Natural killer cell (primary cell): ENCODE results near the gene PTPN5. TPM values are rescaled to one million over a fixed set of nuclear protein-coding genes. Genes with fewer than 3 reads are reported as not detected.

ENCODE experiments used
- ATAC-seq, 3 donors: fragments of 150-1000 bp in 2 of 3; fragments of 200-7000 bp in 1 of 3; cut with Tn5 transposase; 1 replicate in 1 of 3; 2 replicates in 2 of 3; pipeline ENCODE4 v1.10.0; 2021; ENCODE audit warnings: mild to moderate bottlenecking in 2 of 3, moderate library complexity in 2 of 3
- DNase-seq, 2 donors: peaks; one replicate each; pipeline versions ENCODE4 v3.0.0 to v3.0.0-alpha.2; 2013 to 2021; ENCODE audit warnings: mixed read lengths in 1 of 2
- H3K27ac ChIP-seq: one replicate; pipeline ENCODE4 v1.5.1; 2013; ENCODE audit warnings: mild to moderate bottlenecking, low read length
- H3K27me3 ChIP-seq: one replicate; pipeline ENCODE4 v1.6.1; 2013; ENCODE audit warnings: low read length; ENCODE audit not compliant: control insufficient read depth, insufficient read depth
- H3K36me3 ChIP-seq: one replicate; pipeline ENCODE4 v1.6.1; 2013; ENCODE audit warnings: low read length; ENCODE audit not compliant: control insufficient read depth, insufficient read depth
- H3K4me1 ChIP-seq: one replicate; pipeline ENCODE4 v1.6.1; 2013; ENCODE audit warnings: low read length; ENCODE audit not compliant: control insufficient read depth, insufficient read depth
- H3K4me3 ChIP-seq: one replicate; pipeline ENCODE4 v1.5.1; 2013; ENCODE audit warnings: low read length
- H3K9me3 ChIP-seq: one replicate; pipeline ENCODE4 v1.6.1; 2013; ENCODE audit warnings: low read length; ENCODE audit not compliant: control insufficient read depth, insufficient read depth
- H3K27ac Mint-ChIP-seq, 2 donors: one replicate each; pipeline ENCODE4 v1.8.0; 2022; ENCODE audit warnings: mild to moderate bottlenecking in 2 of 2, mixed read lengths in 2 of 2, moderate library complexity in 1 of 2
- H3K27me3 Mint-ChIP-seq, 2 donors: one replicate each; pipeline ENCODE4 v1.8.0; 2022; ENCODE audit warnings: low read depth in 2 of 2, mixed read lengths in 2 of 2
- H3K36me3 Mint-ChIP-seq: one replicate; pipeline ENCODE4 v1.8.0; 2022; ENCODE audit warnings: mixed read lengths
- H3K4me1 Mint-ChIP-seq, 2 donors: one replicate each; pipeline ENCODE4 v1.8.0; 2022; ENCODE audit warnings: mixed read lengths in 2 of 2
- H3K4me3 Mint-ChIP-seq: one replicate; pipeline ENCODE4 v1.8.0; 2022; ENCODE audit warnings: mild to moderate bottlenecking, moderate library complexity, mixed read lengths
- H3K9me3 Mint-ChIP-seq, 2 donors: one replicate each; pipeline ENCODE4 v1.8.0; 2022; ENCODE audit warnings: mixed read lengths in 2 of 2
- WGBS: methylation state at CpG from one replicate; pipeline ENCODE4 v1.1.7; 2013; ENCODE audit warnings: missing lambda C conversion rate; ENCODE audit not compliant: insufficient coverage; 5-methylcytosine and 5-hydroxymethylcytosine counted together
- intact Hi-C: fragments of 100-400 bp; cut with micrococcal nuclease; formaldehyde crosslinking; loops from one replicate; pipeline ENCODE4 v1.14.2; 2022
- total RNA-seq, 4 donors: library from RNA; stranded (reverse); fragments of 120-200 nt in 1 of 4; gene quantifications; one replicate each; pipeline versions ENCODE4 v1.2.3 to v1.2.4, GENCODE V29; 2013 to 2022
- TF ChIP-seq, protein P1 (sequence below): fragments of 200-600 bp; IDR thresholded peaks from one replicate; pipeline ENCODE4 v1.8.0; 2022; ENCODE audit warnings: antibody characterized with exemption

Gene PTPN5
- total RNA-seq, 3 donors from 2014 or later (not counting 1 experiment from before 2014, with no cell fraction given): not detected

DNA sequence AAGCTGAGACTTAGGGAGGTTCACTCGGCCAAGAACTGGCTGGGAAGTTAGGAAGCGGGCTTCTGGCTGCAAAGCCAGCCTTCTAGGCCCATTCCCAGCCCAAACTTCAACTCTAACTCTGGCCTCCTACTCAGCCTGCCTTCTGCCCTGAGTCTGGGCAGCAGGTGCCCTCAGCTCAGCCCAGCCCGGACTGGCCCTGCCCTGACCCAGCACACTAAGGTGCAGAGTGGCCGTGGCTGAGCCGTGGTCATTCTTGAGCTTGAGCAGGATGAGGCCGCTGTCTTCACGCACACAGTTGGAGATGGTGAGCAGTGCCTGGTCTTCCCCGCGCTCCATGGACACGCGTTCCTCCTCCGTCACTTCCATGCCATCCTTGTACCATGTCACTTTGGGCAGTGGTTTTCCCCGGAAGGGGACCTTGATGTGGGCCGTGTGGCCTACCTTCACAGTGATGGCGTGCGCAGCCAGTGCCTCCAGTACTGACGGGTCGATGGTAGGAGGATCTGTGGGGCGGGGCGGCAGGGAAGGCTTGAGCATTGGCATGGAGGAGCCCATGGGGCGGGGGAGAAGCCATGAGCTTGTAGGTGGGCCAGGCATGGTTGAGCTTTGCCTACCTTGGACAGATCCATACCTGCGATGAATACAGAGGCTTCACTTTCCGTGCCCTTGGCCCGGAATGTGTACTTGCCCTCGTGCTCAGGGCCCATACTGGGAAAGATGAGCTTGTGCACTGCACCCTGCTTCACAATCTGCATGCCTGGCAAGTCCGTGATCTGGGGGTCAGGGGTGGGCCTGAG lies 77.8 kb downstream of the PTPN5 start:
- Histone ChIP-seq H3K9me3 (no peaks in the 10 kb centered on the region), H3K27ac (no peak overlapping the region), H3K4me1 (no peaks in the 10 kb centered on the region), H3K27me3 (no peaks in the 10 kb centered on the region), H3K36me3 (no peaks in the 10 kb centered on the region), H3K4me3 (no peak overlapping the region)
- Mint-ChIP-seq H3K9me3 (no peaks in the 10 kb centered on the region), H3K27ac (no peak overlapping the region), H3K36me3 (no peaks in the 10 kb centered on the region), H3K27me3 (peaks cover 7 to 14% of the 10 kb centered on the region in 2 donors), H3K4me1 (no peaks in the 10 kb centered on the region), H3K4me3 (no peak overlapping the region)
- 88% methylated on average over 26 of the region's 26 CpGs for WGBS
- TF ChIP-seq, protein P1, sequence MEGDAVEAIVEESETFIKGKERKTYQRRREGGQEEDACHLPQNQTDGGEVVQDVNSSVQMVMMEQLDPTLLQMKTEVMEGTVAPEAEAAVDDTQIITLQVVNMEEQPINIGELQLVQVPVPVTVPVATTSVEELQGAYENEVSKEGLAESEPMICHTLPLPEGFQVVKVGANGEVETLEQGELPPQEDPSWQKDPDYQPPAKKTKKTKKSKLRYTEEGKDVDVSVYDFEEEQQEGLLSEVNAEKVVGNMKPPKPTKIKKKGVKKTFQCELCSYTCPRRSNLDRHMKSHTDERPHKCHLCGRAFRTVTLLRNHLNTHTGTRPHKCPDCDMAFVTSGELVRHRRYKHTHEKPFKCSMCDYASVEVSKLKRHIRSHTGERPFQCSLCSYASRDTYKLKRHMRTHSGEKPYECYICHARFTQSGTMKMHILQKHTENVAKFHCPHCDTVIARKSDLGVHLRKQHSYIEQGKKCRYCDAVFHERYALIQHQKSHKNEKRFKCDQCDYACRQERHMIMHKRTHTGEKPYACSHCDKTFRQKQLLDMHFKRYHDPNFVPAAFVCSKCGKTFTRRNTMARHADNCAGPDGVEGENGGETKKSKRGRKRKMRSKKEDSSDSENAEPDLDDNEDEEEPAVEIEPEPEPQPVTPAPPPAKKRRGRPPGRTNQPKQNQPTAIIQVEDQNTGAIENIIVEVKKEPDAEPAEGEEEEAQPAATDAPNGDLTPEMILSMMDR: no peak
- intact Hi-C loops: no loop called here
- DNase-seq (no peak), ATAC-seq (no peak)

DNA sequence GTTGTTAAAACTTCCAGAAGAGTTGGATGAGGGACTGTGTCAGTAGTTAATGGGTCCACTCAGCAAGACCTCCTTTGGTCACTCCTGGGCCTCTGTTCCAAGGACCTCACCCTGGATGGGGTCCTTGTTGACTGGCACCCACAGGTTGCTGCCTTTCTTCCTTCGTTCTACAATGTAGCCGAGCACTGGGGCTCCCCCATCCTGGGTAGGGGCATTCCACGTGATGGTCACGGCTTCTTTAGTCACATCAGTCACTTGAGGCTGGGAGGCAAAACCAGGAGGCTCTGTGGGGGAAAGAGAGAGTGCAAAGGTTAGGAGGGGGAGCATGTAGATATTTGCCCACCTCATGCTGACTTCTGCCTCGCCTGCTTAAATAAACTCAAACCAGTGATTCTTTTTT lies 81.1 kb downstream of the PTPN5 start:
- Mint-ChIP-seq H3K27ac (no peak overlapping the region), H3K4me3 (no peak overlapping the region), H3K9me3 (no peaks in the 10 kb centered on the region), H3K4me1 (peaks cover 13 to 15% of the 10 kb centered on the region in 2 donors), H3K36me3 (no peaks in the 10 kb centered on the region), H3K27me3 (peaks cover 9 to 20% of the 10 kb centered on the region in 2 donors)
- peaks cover 15% of the 10 kb centered on the region for H3K4me1 ChIP-seq
- ATAC-seq (no peak), DNase-seq (no peak)
- H3K27me3 ChIP-seq: no peaks in the 10 kb centered on the region
- TF ChIP-seq, protein P1: no peak
- no peak overlapping the region for H3K27ac ChIP-seq
- intact Hi-C loops: no loop called here
- no peak overlapping the region for H3K4me3 ChIP-seq
- WGBS: 93% methylated on average over 5 of the region's 5 CpGs
- no peaks in the 10 kb centered on the region for H3K36me3 ChIP-seq
- H3K9me3 ChIP-seq: no peaks in the 10 kb centered on the region

DNA sequence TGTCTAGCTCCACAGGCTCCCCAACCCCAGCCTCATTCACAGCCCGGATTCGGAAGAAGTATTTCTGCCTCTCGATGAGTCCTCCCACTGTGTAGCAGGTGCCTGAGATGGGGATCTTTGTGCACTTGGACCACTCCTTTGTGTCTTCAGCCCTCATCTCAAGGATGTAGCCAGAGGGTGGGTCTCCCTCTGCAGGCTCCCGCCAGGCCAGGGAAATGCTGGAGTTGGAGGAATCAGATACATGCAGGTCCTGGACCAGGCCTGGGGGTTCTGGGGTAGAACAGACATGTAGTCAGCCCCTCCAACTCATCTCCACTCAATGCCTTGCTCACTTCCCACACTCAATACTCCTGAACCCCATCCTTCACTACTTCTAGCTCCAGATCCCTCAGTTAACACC lies 82.2 kb downstream of the PTPN5 start:
- no peak overlapping the region for H3K4me3 ChIP-seq
- TF ChIP-seq, protein P1: no peak
- no peak for DNase-seq
- H3K27ac ChIP-seq: no peak overlapping the region
- Mint-ChIP-seq H3K36me3 (no peaks in the 10 kb centered on the region), H3K27ac (no peak overlapping the region), H3K4me1 (peaks cover 17 to 24% of the 10 kb centered on the region in 2 donors), H3K27me3 (peaks cover 12 to 22% of the 10 kb centered on the region in 2 donors), H3K4me3 (no peak overlapping the region), H3K9me3 (no peaks in the 10 kb centered on the region)
- no peaks in the 10 kb centered on the region for H3K36me3 ChIP-seq
- peaks cover 19% of the 10 kb centered on the region for H3K4me1 ChIP-seq
- WGBS: 95% methylated on average over 4 of the region's 4 CpGs
- H3K27me3 ChIP-seq: no peaks in the 10 kb centered on the region
- intact Hi-C loops: no loop called here
- no peak for ATAC-seq
- H3K9me3 ChIP-seq: no peaks in the 10 kb centered on the region
